Thoracic aorta (tissue), 2 donors: Measurements from ENCODE around the gene PAFAH1B2. TPM values are rescaled to one million over a fixed set of nuclear protein-coding genes. Genes with fewer than 3 reads are reported as not detected.
A peak's percentile ranks its signal among the peaks of the same experiment; 100 is the strongest.

ENCODE experiments used
- ATAC-seq: fragments of 150-250 bp; one replicate; pipeline ENCODE4 v1.8.0; 2017; ENCODE audit warnings: low read depth; ENCODE audit not compliant: insufficient number of reproducible peaks, low FRiP score
- DNase-seq: peaks from one replicate; pipeline ENCODE4 v3.0.0-alpha.2; 2020; ENCODE audit warnings: low spot score
- H3K27ac ChIP-seq, 2 donors: fragments of 200-600 bp; sonication (generic); 1 replicate in 1 of 2; 2 replicates in 1 of 2; pipeline ENCODE4 v1.5.1; 2016; ENCODE audit warnings: mild to moderate bottlenecking in 2 of 2, moderate library complexity in 2 of 2
- H3K27me3 ChIP-seq: fragments of 200-600 bp; sonication (generic); replicated peaks from 2 replicates; pipeline ENCODE4 v1.6.0; 2016; ENCODE audit warnings: mild to moderate bottlenecking; ENCODE audit not compliant: insufficient read depth
- H3K36me3 ChIP-seq: fragments of 200-600 bp; sonication (generic); one replicate; pipeline ENCODE4 v1.5.1; 2016
- H3K4me1 ChIP-seq, 2 donors: fragments of 200-600 bp; sonication (generic); 1 replicate in 1 of 2; 2 replicates in 1 of 2; pipeline versions ENCODE4 v1.5.1 to v1.6.0; 2016; ENCODE audit warnings: low read depth in 2 of 2, mild to moderate bottlenecking in 1 of 2; ENCODE audit not compliant: control insufficient read depth in 1 of 2
- H3K4me3 ChIP-seq: fragments of 200-600 bp; sonication (generic); 2 replicates; pipeline ENCODE4 v1.5.1; 2016; ENCODE audit warnings: mild to moderate bottlenecking
- H3K9me3 ChIP-seq: fragments of 200-600 bp; sonication (generic); 2 replicates; pipeline ENCODE4 v1.5.1; 2016
- total RNA-seq, 2 donors: library from RNA; depleted of rRNA; stranded (reverse); fragments of >200 nt; gene quantifications; one replicate each; pipeline versions ENCODE4 v1.1.0 to v1.2.3, GENCODE V29; 2016
- TF ChIP-seq, protein P1 (sequence below): fragments of 200-600 bp; sonication (generic); IDR thresholded peaks from one replicate; pipeline ENCODE4 v1.5.1; 2019; ENCODE audit warnings: antibody characterized with exemption

The PAFAH1B2 gene
- total RNA-seq, 2 donors from 2014 or later, result 66.3 to 75.8 TPM

GRCh38 chr11:117145393-117145761, 1.3 kb downstream of the PAFAH1B2 start:
- H3K27me3 ChIP-seq, result no peaks in the 10 kb centered on the region
- no peak for DNase-seq
- no peaks in the 10 kb centered on the region for H3K36me3 ChIP-seq
- H3K4me1 ChIP-seq, result peaks cover 30 to 35% of the 10 kb centered on the region in 2 donors
- no peak for ATAC-seq
- H3K9me3 ChIP-seq, result no peaks in the 10 kb centered on the region
- TF ChIP-seq, protein P1, sequence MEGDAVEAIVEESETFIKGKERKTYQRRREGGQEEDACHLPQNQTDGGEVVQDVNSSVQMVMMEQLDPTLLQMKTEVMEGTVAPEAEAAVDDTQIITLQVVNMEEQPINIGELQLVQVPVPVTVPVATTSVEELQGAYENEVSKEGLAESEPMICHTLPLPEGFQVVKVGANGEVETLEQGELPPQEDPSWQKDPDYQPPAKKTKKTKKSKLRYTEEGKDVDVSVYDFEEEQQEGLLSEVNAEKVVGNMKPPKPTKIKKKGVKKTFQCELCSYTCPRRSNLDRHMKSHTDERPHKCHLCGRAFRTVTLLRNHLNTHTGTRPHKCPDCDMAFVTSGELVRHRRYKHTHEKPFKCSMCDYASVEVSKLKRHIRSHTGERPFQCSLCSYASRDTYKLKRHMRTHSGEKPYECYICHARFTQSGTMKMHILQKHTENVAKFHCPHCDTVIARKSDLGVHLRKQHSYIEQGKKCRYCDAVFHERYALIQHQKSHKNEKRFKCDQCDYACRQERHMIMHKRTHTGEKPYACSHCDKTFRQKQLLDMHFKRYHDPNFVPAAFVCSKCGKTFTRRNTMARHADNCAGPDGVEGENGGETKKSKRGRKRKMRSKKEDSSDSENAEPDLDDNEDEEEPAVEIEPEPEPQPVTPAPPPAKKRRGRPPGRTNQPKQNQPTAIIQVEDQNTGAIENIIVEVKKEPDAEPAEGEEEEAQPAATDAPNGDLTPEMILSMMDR, result no peak
- H3K4me3 ChIP-seq, result peak overlapping the region; percentile 88
- peak overlapping the region; percentile 88 to 91 for H3K27ac ChIP-seq

DNA sequence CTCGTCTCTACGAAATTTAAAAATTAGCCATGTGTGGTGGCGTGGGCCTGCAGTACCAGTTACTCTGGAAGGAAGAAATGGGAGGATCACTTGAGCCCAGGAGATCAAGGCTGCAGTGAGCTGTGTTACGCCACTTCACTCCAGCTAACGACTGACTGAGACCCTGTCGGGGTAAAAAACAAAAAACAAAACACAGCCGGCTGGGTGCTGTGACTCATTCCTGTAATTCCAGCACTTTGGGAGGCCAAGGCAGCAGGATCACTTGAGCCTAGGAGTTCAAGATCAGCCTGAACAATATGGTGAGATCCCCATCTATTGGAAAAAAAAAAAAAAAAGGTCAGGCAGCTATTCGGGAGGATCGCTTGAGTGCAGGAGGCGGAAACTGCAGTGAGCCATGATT, 2.4 kb downstream of the PAFAH1B2 start:
- peaks cover 30 to 35% of the 10 kb centered on the region in 2 donors for H3K4me1 ChIP-seq

GRCh38 chr11:117152066-117152465, 8.0 kb downstream of the PAFAH1B2 start:
- ATAC-seq (no peak), DNase-seq (no peak)
- no peaks in the 10 kb centered on the region for H3K9me3 ChIP-seq
- no peaks in the 10 kb centered on the region for H3K27me3 ChIP-seq
- H3K4me3 ChIP-seq, result no peak overlapping the region
- TF ChIP-seq, protein P1, result no peak
- H3K4me1 ChIP-seq, result peaks cover 22 to 42% of the 10 kb centered on the region in 2 donors
- no peak overlapping the region for H3K27ac ChIP-seq
- H3K36me3 ChIP-seq, result no peaks in the 10 kb centered on the region

More for the DNA sequence above, 2.4 kb downstream of the PAFAH1B2 start:
- Histone ChIP-seq H3K27ac (peak overlapping the region in 1 of 2 donors; percentile 91), H3K36me3 (no peaks in the 10 kb centered on the region), H3K27me3 (no peaks in the 10 kb centered on the region), H3K9me3 (no peaks in the 10 kb centered on the region), H3K4me3 (peak overlapping the region; percentile 88)
- TF ChIP-seq, protein P1, result no peak
- no peak for ATAC-seq
- no peak for DNase-seq

GRCh38 chr11:117154468-117154867, 10.4 kb downstream of the PAFAH1B2 start:
- ATAC-seq, result no peak
- TF ChIP-seq, protein P1, result no peak
- no peaks in the 10 kb centered on the region for H3K27me3 ChIP-seq
- no peak overlapping the region for H3K27ac ChIP-seq
- H3K36me3 ChIP-seq, result peaks cover 2% of the 10 kb centered on the region
- peaks cover 10 to 26% of the 10 kb centered on the region in 2 donors for H3K4me1 ChIP-seq
- DNase-seq, result no peak
- H3K4me3 ChIP-seq, result no peak overlapping the region
- no peaks in the 10 kb centered on the region for H3K9me3 ChIP-seq

DNA sequence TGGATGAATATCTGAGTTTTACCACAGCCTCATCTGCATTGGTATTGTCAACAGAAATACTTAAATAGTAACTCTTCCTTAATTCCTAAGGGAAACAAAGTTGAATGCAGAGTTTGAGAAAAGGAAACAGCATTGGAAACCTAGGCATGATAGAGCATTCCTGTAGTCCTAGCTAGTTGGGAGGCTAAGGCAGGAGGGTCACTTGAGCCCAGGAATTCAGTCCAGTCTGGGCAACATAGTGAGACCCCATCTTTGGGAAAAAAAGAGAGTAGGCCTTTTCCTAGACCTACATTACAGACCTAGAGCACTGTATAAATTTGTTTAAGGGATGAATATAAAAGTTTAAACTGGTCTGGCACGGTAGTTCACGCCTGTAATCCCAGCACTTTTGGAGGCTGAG, 13.4 kb downstream of the PAFAH1B2 start:
- Histone ChIP-seq H3K9me3 (no peaks in the 10 kb centered on the region), H3K36me3 (peaks cover 16% of the 10 kb centered on the region), H3K27me3 (no peaks in the 10 kb centered on the region), H3K27ac (no peak overlapping the region), H3K4me1 (peaks cover 0 to 16% of the 10 kb centered on the region in 2 donors), H3K4me3 (no peak overlapping the region)
- ATAC-seq, result no peak
- DNase-seq, result no peak
- TF ChIP-seq, protein P1, result no peak
